PC-3 (cell line): Measurements from ENCODE around the gene PPFIA1. TPM values are rescaled to one million over a fixed set of nuclear protein-coding genes. Genes with fewer than 3 reads are reported as not detected.

ENCODE experiments used
- ATAC-seq: fragments of 200-7000 bp; cut with Tn5 transposase; 2 replicates; pipeline ENCODE4 v1.9.1; 2020; ENCODE audit warnings: mild to moderate bottlenecking, moderate library complexity
- BruUV-seq: library from RNA; stranded (reverse); fragments of 400-500 nt; replicated peaks from 2 replicates; lab custom pipeline; 2021; lab: Mats Ljungman, UMichigan
- CTCF ChIA-PET: fragments of 300-600 bp; sonication (Branson Sonifier 250); formaldehyde crosslinking; loops from one replicate; lab custom pipeline; 2022; ENCODE audit warnings: antibody characterized with exemption; lab: Charles Lee
- POLR2A ChIA-PET: fragments of 300-600 bp; sonication (Branson Sonifier 250); formaldehyde crosslinking; loops from one replicate; lab custom pipeline; 2022; ENCODE audit warnings: antibody characterized with exemption; ENCODE audit not compliant: unreplicated experiment; lab: Charles Lee
- DNase-seq: peaks from one replicate; pipeline ENCODE4 v3.0.0-alpha.2; 2015
- H2AFZ ChIP-seq: fragments of 300-600 bp; sonication (generic); 2 replicates; pipeline ENCODE4 v1.6.0; 2016; ENCODE audit warnings: antibody characterized with exemption, low read length
- H3F3A ChIP-seq: fragments of 300-600 bp; sonication (generic); one replicate; pipeline ENCODE4 v1.6.0; 2017; ENCODE audit warnings: antibody characterized with exemption, low read length, control low read depth, mild to moderate bottlenecking; ENCODE audit not compliant: unreplicated experiment
- H3K27ac ChIP-seq: fragments of 300-600 bp; sonication (generic); 2 replicates; pipeline ENCODE4 v1.5.1; 2016; ENCODE audit warnings: mild to moderate bottlenecking, low read length
- H3K27me3 ChIP-seq: fragments of 300-600 bp; sonication (generic); 2 replicates; pipeline ENCODE4 v1.6.1; 2016; ENCODE audit warnings: low read length, mixed read lengths
- H3K36me3 ChIP-seq: fragments of 300-600 bp; sonication (generic); 2 replicates; pipeline ENCODE4 v1.6.1; 2016; ENCODE audit warnings: low read depth, mixed run types, low read length, mixed read lengths
- H3K4me1 ChIP-seq: fragments of 300-600 bp; sonication (generic); 2 replicates; pipeline ENCODE4 v1.5.1; 2016; ENCODE audit warnings: low read length; ENCODE audit not compliant: insufficient read depth
- H3K4me2 ChIP-seq: fragments of 300-600 bp; sonication (generic); 2 replicates; pipeline ENCODE4 v1.6.0; 2016; ENCODE audit warnings: low read length
- H3K4me3 ChIP-seq: fragments of 300-600 bp; sonication (generic); 2 replicates; pipeline ENCODE4 v1.5.1; 2016; ENCODE audit warnings: mild to moderate bottlenecking, low read length, mixed read lengths
- H3K79me2 ChIP-seq: fragments of 300-600 bp; sonication (generic); 2 replicates; pipeline ENCODE4 v1.6.1; 2017; ENCODE audit warnings: low read length, mixed read lengths
- H3K9ac ChIP-seq: fragments of 300-600 bp; sonication (generic); 2 replicates; pipeline ENCODE4 v1.6.0; 2016; ENCODE audit warnings: mild to moderate bottlenecking, low read length
- H3K9me2 ChIP-seq: fragments of 300-600 bp; sonication (generic); replicated peaks from 2 replicates; pipeline ENCODE4 v1.6.1; 2016; ENCODE audit warnings: mixed run types, low read length, mixed read lengths
- H3K9me3 ChIP-seq: fragments of 300-600 bp; sonication (generic); 2 replicates; pipeline ENCODE4 v1.6.1; 2016; ENCODE audit warnings: low read length, mixed read lengths
- H4K20me1 ChIP-seq: fragments of 300-600 bp; sonication (generic); 2 replicates; pipeline ENCODE4 v1.6.1; 2016; ENCODE audit warnings: low read length, mixed read lengths
- EZH2 ChIP-seq: fragments of 300-600 bp; sonication (generic); IDR thresholded peaks from one replicate; pipeline ENCODE4 v1.6.1; 2017; ENCODE audit warnings: antibody characterized with exemption, mild to moderate bottlenecking, low read length; ENCODE audit not compliant: unreplicated experiment
- EZH2phosphoT487 ChIP-seq: fragments of 300-600 bp; sonication (generic); IDR thresholded peaks from 2 replicates; pipeline ENCODE4 v1.6.1; 2018; ENCODE audit warnings: mild to moderate bottlenecking, antibody characterized with exemption, low read length, borderline replicate concordance
- intact Hi-C: fragments of 100-400 bp; cut with micrococcal nuclease; formaldehyde crosslinking; loops from 2 replicates; pipeline ENCODE4 v1.9.0; 2023
- total RNA-seq: library from RNA; depleted of rRNA; stranded (reverse); fragments of >200 nt; gene quantifications from 2 replicates; pipeline ENCODE4 v1.2.3, GENCODE V29; 2014
- TF ChIP-seq, protein P1 (sequence below): fragments of 300-600 bp; sonication (generic); conservative IDR thresholded peaks from 2 replicates; pipeline ENCODE4 v1.5.1; 2017; ENCODE audit warnings: antibody characterized with exemption, low read depth, mild to moderate bottlenecking, low read length

Gene PPFIA1
- total RNA-seq, 1 experiment from 2014 or later = 57.5 TPM

GRCh38 chr11:70358753-70359152, 88.3 kb downstream of the PPFIA1 start:
- no peak overlapping the region for H3K27ac ChIP-seq
- no peak overlapping the region for H3K9ac ChIP-seq
- ChIA-PET POLR2A (interaction anchor here (0.5 kb wide), 1 partner anchor 19 kb away, joined by 3 read pairs; no protein-coding TSS in a partner anchor), CTCF (no interaction called here)
- intact Hi-C loops = no loop called here
- no peak overlapping the region for H3K4me2 ChIP-seq
- ATAC-seq = no peak
- no peaks in the 10 kb centered on the region for H3K27me3 ChIP-seq
- H2AFZ ChIP-seq = no peak overlapping the region
- H3K36me3 ChIP-seq = peaks cover 69% of the 10 kb centered on the region
- H3K4me3 ChIP-seq = no peak overlapping the region
- H3F3A ChIP-seq = no peaks in the 10 kb centered on the region
- H3K79me2 ChIP-seq = no peaks in the 10 kb centered on the region
- TF ChIP-seq EZH2 (no peak), EZH2phosphoT487 (no peak)
- H3K9me2 ChIP-seq = no peaks in the 10 kb centered on the region
- H3K4me1 ChIP-seq = no peaks in the 10 kb centered on the region
- no peaks in the 10 kb centered on the region for H4K20me1 ChIP-seq
- no peak for DNase-seq
- no peaks in the 10 kb centered on the region for H3K9me3 ChIP-seq
- BruUV-seq = no TSS peak

GRCh38 chr11:70359451-70360205, 89.1 kb downstream of the PPFIA1 start:
- intact Hi-C loops = no loop called here
- no TSS peak for BruUV-seq
- Histone ChIP-seq H3F3A (no peaks in the 10 kb centered on the region), H3K4me1 (no peaks in the 10 kb centered on the region), H2AFZ (no peak overlapping the region), H3K27me3 (no peaks in the 10 kb centered on the region), H3K4me2 (no peak overlapping the region), H3K9me3 (no peaks in the 10 kb centered on the region), H3K27ac (no peak overlapping the region), H3K4me3 (no peak overlapping the region), H3K9ac (no peak overlapping the region), H3K79me2 (no peaks in the 10 kb centered on the region), H3K36me3 (peaks cover 63% of the 10 kb centered on the region), H3K9me2 (no peaks in the 10 kb centered on the region), H4K20me1 (no peaks in the 10 kb centered on the region)
- TF ChIP-seq EZH2 (no peak), EZH2phosphoT487 (no peak)
- TF ChIP-seq, protein P1, sequence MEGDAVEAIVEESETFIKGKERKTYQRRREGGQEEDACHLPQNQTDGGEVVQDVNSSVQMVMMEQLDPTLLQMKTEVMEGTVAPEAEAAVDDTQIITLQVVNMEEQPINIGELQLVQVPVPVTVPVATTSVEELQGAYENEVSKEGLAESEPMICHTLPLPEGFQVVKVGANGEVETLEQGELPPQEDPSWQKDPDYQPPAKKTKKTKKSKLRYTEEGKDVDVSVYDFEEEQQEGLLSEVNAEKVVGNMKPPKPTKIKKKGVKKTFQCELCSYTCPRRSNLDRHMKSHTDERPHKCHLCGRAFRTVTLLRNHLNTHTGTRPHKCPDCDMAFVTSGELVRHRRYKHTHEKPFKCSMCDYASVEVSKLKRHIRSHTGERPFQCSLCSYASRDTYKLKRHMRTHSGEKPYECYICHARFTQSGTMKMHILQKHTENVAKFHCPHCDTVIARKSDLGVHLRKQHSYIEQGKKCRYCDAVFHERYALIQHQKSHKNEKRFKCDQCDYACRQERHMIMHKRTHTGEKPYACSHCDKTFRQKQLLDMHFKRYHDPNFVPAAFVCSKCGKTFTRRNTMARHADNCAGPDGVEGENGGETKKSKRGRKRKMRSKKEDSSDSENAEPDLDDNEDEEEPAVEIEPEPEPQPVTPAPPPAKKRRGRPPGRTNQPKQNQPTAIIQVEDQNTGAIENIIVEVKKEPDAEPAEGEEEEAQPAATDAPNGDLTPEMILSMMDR = no peak
- ATAC-seq (no peak), DNase-seq (no peak)
- POLR2A ChIA-PET = no interaction called here
- CTCF ChIA-PET = no interaction called here

DNA sequence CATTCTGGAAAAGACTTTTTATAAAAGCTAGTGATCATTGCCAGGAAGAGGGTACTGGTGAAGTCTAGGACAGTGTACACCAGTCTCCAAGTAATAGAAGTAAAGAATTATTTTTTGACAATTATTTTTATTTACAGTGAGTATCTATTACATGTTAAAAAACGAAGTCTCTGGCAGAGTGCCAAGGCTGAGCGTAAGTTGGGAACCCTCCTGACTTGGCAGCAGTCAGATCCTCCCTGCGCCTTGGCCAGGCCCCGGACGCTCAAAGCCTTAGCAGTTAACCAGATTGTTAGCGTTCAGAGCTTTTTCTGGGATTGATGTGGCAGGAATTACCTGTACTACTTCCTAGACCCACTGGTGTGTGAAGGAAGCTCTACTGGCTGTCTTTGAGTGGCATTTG, 89.7 kb downstream of the PPFIA1 start:
- Histone ChIP-seq H4K20me1 (no peaks in the 10 kb centered on the region), H3K4me1 (no peaks in the 10 kb centered on the region), H3F3A (no peaks in the 10 kb centered on the region), H3K9me3 (no peaks in the 10 kb centered on the region), H3K9me2 (no peaks in the 10 kb centered on the region), H3K4me2 (no peak overlapping the region), H3K36me3 (peaks cover 64% of the 10 kb centered on the region), H3K9ac (no peak overlapping the region), H3K27ac (no peak overlapping the region), H2AFZ (no peak overlapping the region), H3K4me3 (no peak overlapping the region), H3K27me3 (no peaks in the 10 kb centered on the region), H3K79me2 (no peaks in the 10 kb centered on the region)
- CTCF ChIA-PET = no interaction called here
- POLR2A ChIA-PET = no interaction called here
- intact Hi-C loops = no loop called here
- ATAC-seq (no peak), DNase-seq (no peak)
- TF ChIP-seq, protein P1 = no peak
- no peak for TF ChIP-seq EZH2
- BruUV-seq = no TSS peak
